IPS-18c (cell line): ENCODE data around the gene SDK2.
"Not testable (repeated sequence)": the region's sequence is repeated elsewhere in the genome, so short reads cannot be mapped to it uniquely, and the experiment has no call there.

Experiments
- H3K4me3 ChIP-seq: 2 replicates; pipeline ENCODE4 v1.7.0; 2013; ENCODE audit warnings: low read depth, mild to moderate bottlenecking, low read length, moderate library complexity; ENCODE audit not compliant: insufficient read depth
- H3K9me3 ChIP-seq: one replicate; pipeline ENCODE4 v1.6.1; 2013; ENCODE audit warnings: mild to moderate bottlenecking, low read length, moderate library complexity; ENCODE audit not compliant: control insufficient read depth, insufficient read depth

The SDK2 gene

GRCh38 chr17:73325527-73325842 lies 318.8 kb downstream of the SDK2 start:
- Histone ChIP-seq H3K9me3 (no peaks in the 10 kb centered on the region), H3K4me3 (no peak overlapping the region; the same call in 1 of the 2 replicates)

DNA sequence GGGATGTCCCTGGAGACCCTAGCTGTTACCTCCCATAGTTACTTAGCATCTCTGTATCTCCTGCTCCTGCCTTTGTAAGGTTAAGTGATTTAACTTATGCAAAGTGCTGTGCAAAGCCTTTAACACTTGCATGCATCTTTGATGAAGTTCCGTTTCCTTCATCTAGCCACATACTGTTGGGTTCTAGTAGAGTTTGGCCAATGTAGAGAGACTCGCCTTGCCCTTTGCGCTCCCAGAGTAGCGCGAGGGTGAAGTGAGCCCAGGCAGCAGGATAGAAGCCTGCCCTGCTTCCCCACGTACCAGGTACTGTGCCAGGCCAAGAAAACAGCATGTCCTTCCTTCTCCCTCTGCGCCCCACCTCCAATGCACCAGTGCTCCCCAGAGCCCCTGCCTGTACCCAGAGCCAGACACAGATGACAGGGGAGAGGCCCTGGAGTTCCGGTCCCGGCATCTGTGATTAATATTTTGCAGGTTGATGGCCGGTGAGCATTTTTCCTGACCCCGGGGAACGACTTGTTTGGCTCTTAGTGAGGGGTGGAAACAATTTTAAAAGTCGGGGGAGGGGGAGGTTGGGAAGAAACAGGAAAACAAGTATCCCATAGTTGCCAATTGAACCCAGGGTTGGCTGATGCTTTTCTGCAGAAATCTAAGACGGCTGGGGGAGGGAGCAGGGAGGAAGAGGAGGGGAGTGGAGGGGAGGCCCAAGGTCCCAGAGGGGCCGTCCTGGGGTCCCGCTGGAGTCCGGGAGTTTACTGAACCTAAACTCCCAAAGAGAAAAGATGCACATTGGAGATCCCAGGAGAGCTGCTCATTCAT lies 319.3 kb downstream of the SDK2 start:
- H3K4me3 ChIP-seq, result no peak overlapping the region
- H3K9me3 ChIP-seq, result no peaks in the 10 kb centered on the region

GRCh38 chr17:73324160-73324475 lies 320.1 kb downstream of the SDK2 start:
- H3K4me3 ChIP-seq, result no peak overlapping the region; the same call in 1 of the 2 replicates

GRCh38 chr17:73323409-73324159 lies 320.7 kb downstream of the SDK2 start:
- H3K4me3 ChIP-seq, result no peak overlapping the region

More at GRCh38 chr17:73324160-73324475, 320.1 kb downstream of the SDK2 start:
- no peaks in the 10 kb centered on the region for H3K9me3 ChIP-seq

GRCh38 chr17:73320601-73321264 lies 323.5 kb downstream of the SDK2 start:
- H3K9me3 ChIP-seq, result no peaks in the 10 kb centered on the region

More at GRCh38 chr17:73323409-73324159, 320.7 kb downstream of the SDK2 start:
- no peaks in the 10 kb centered on the region for H3K9me3 ChIP-seq

GRCh38 chr17:73319766-73320165 lies 324.5 kb downstream of the SDK2 start:
- Histone ChIP-seq H3K4me3 (no peak overlapping the region), H3K9me3 (no peaks in the 10 kb centered on the region)

More at GRCh38 chr17:73320601-73321264, 323.5 kb downstream of the SDK2 start:
- H3K4me3 ChIP-seq, result no peak overlapping the region

- Histone ChIP-seq H3K4me3 (no peak overlapping the region), H3K9me3 (no peaks in the 10 kb centered on the region)
Measured at GRCh38 chr17:73318836-73319235, 325.4 kb downstream of the SDK2 start.

GRCh38 chr17:73318427-73318813 lies 325.8 kb downstream of the SDK2 start:
- Histone ChIP-seq H3K4me3 (no peak overlapping the region), H3K9me3 (no peaks in the 10 kb centered on the region)

- Histone ChIP-seq H3K9me3 (no peaks in the 10 kb centered on the region), H3K4me3 (no peak overlapping the region)
Measured at GRCh38 chr17:73317513-73318426, 326.5 kb downstream of the SDK2 start.

GRCh38 chr17:73316919-73317505 lies 327.2 kb downstream of the SDK2 start:
- Histone ChIP-seq H3K4me3 (no peak overlapping the region; the same call in 1 of the 2 replicates), H3K9me3 (no peaks in the 10 kb centered on the region)

DNA sequence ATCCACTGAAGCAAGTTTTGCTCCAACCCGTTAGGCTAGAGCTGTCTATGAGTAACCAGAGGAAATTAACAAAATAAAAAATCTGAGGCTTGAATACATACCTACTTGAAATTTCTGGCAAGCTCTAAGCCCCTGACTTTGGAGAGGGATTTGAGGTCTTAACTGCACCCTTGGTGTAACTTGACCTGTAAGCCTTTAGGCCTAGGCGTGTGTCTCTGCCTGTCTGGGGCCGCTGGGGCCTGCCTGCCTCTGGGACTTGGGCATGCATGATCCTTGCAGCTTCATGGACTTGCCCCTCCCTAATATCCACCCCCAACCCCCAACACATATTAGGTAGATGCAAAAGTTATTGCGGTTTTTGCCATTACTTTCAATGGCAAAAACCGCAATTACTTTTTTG lies 328.8 kb downstream of the SDK2 start:
- Histone ChIP-seq H3K9me3 (no peaks in the 10 kb centered on the region), H3K4me3 (no peak overlapping the region)

DNA sequence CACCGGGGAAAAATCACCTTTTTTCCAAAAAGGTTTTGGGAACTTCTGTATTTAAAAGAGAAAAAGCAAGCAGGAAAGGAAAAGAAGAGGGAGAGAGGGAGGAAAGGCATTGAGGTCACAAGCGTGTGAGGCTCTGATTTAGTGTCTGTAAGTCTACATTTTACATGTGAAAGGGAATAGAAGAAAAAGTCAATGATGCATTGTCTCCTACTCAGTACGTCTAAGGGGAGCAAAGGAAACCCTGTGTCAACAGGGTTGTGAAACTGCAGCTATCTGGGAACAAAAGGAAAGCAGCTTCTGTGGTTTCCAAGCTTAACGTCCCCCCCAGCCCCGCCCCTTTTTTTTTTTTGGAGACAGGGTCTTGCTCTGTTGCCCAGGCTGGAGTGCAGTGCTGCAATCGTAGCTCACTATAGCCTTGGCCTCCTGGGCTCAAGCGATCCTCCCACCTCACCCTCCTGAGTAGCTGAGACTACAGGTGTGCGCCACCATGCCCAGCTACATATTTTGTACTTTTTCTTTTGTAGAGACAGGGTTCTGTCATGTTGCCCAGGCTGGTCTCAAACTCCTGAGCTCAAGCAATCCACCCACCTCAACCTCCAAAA lies 330.6 kb downstream of the SDK2 start:
- H3K4me3 ChIP-seq, result no peak overlapping the region; the same call in 1 of the 2 replicates
- no peaks in the 10 kb centered on the region for H3K9me3 ChIP-seq

- not testable (repeated sequence) for H3K4me3 ChIP-seq, H3K9me3 ChIP-seq
Measured at GRCh38 chr17:73312887-73313286, 331.4 kb downstream of the SDK2 start.

DNA sequence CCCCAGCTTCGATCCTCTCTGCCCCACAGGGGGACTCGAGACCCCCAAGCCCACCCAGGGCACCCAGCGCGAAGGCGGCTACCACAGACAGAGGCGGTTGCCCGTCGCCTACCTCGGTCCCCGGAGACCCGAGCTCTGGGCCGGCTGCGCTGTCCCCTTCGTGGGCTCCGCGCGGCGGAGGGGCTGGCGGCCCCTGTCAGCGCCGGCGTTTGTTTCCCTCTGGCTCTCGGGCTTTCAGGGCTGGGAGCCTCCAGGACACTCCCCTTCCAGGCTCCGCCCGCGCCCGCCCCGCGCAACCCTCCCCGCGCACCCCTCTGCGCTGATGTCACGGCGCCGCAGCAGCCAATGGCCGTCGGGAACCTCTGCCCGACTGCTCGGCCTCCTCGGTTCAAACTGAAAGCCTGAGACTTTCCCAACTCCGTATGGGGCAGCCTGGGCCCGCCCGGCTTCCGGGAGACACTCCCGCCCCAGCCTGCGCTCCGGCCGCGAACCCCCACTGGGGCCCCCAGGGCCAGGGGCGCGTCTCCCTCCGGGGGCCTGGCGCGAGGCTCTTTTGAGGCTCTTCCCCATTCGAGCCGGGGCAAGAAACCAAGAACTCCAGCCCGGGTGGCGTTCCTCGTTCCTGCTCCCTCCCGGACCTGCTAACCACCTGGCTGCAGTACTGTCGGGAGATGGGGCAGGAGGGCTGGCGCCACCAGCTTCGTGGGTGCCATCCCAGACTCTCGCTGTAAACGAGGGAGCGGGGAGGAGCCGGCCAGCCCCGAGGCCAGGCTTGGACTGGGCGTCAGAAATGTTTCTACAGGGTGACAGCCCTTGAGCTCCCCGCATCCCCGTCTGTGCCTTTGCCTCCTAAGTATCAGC lies 332.2 kb downstream of the SDK2 start, which contains the start of gene CDC42EP4:
Gene CDC42EP4 (minus strand): TSS at position 221 of the 861 bp plus-strand sequence. CDS start 25,501 bp downstream, outside the sequence.
- Histone ChIP-seq H3K4me3 (peak within 1 kb of the TSS; percentile 87), H3K9me3 (no peaks in the 10 kb centered on the region)

GRCh38 chr17:73311428-73311780 lies 332.8 kb downstream of the SDK2 start:
- H3K9me3 ChIP-seq, result no peaks in the 10 kb centered on the region
- H3K4me3 ChIP-seq, result peak overlapping the region; percentile 87
